Small intestine (tissue), 7 donors: ENCODE data around the gene APH1A. TPM values are rescaled to one million over a fixed set of nuclear protein-coding genes. Genes with fewer than 3 reads are reported as not detected.
A peak's percentile ranks its signal among the peaks of the same experiment; 100 is the strongest.
"Not testable (repeated sequence)": the region's sequence is repeated elsewhere in the genome, so short reads cannot be mapped to it uniquely, and the experiment has no call there.

Experiments used
- DNase-seq, 2 donors: peaks; one replicate each; pipeline versions ENCODE4 v3.0.0 to v3.0.0-alpha.2; 2013
- FAIRE-seq: peaks from 2 replicates; lab custom pipeline; 2012; peaks lifted over from hg19 to GRCh38; lab: Jason Lieb, UNC
- H3K27ac ChIP-seq, 3 donors: one replicate each; pipeline ENCODE4 v1.5.1; 2013; ENCODE audit warnings: low read length in 2 of 3, mild to moderate bottlenecking in 2 of 3, control low read depth in 1 of 3, inconsistent platforms in 1 of 3, low read depth in 1 of 3, moderate library complexity in 1 of 3
- H3K27me3 ChIP-seq, 3 donors: one replicate each; pipeline ENCODE4 v1.6.1; 2013; ENCODE audit warnings: low read length in 3 of 3, inconsistent platforms in 1 of 3; ENCODE audit not compliant: control insufficient read depth in 3 of 3, insufficient read depth in 3 of 3
- H3K36me3 ChIP-seq, 3 donors: one replicate each; pipeline ENCODE4 v1.6.1; 2013; ENCODE audit warnings: low read length in 3 of 3, inconsistent platforms in 1 of 3, low read depth in 1 of 3, mild to moderate bottlenecking in 1 of 3, moderate library complexity in 1 of 3; ENCODE audit not compliant: control insufficient read depth in 3 of 3, insufficient read depth in 2 of 3
- H3K4me1 ChIP-seq, 3 donors: one replicate each; pipeline ENCODE4 v1.6.1; 2013; ENCODE audit warnings: low read length in 2 of 3, inconsistent platforms in 1 of 3, low read depth in 1 of 3, mild to moderate bottlenecking in 1 of 3, moderate library complexity in 1 of 3; ENCODE audit not compliant: control insufficient read depth in 3 of 3, insufficient read depth in 2 of 3
- H3K4me3 ChIP-seq, 3 donors: one replicate each; pipeline ENCODE4 v1.5.1; 2013; ENCODE audit warnings: low read length in 3 of 3, control low read depth in 1 of 3, inconsistent platforms in 1 of 3, low read depth in 1 of 3, mild to moderate bottlenecking in 1 of 3, moderate library complexity in 1 of 3
- H3K9me3 ChIP-seq, 2 donors: one replicate each; pipeline ENCODE4 v1.6.1; 2013; ENCODE audit warnings: low read depth in 1 of 2, low read length in 1 of 2; ENCODE audit not compliant: control insufficient read depth in 2 of 2, insufficient read depth in 1 of 2
- WGBS, 3 donors: extraction: QIAGEN DNeasy Blood & Tissue Kit; methylation state at CpG; one replicate each; pipeline ENCODE4 v1.1.7; 2013; 5-methylcytosine and 5-hydroxymethylcytosine counted together
- polyA plus RNA-seq, 4 donors: library from polyadenylated mRNA; stranded (reverse) in 3 of 4; unstranded in 1 of 4; fragments of 200-250 nt in 3 of 4; fragments of 120-200 nt in 1 of 4; gene quantifications; one replicate each; pipeline versions ENCODE4 v1.2.1 to v1.2.3, GENCODE V29; 2013
- donor health status: healthy with polysubstance abuse.
- donor health status: control.
- donor health status: control.
- donor health status: Bipolar disorder and iron deficiency.
- donor health status: healthy.

Gene APH1A
- polyA plus RNA-seq, 4 donors = 89.2 to 206 (median 144) TPM

- FAIRE-seq (no peak), DNase-seq (peak in 1 of 2 donors; percentile 65)
- peaks cover 0 to 2% (median 0%) of the 10 kb centered on the region in 3 donors for H3K4me1 ChIP-seq
- no peaks in the 10 kb centered on the region for H3K36me3 ChIP-seq
- no peaks in the 10 kb centered on the region for H3K9me3 ChIP-seq
- WGBS, 3 donors = 76 to 82% (median 80%) methylated on average over 2 of the region's 2 CpGs
- no peak overlapping the region for H3K4me3 ChIP-seq
- no peaks in the 10 kb centered on the region for H3K27me3 ChIP-seq
- H3K27ac ChIP-seq = peak overlapping the region in 1 of 3 donors; percentile 36
These were observed 18.9 kb downstream of the APH1A start for GRCh38 chr1:150249936-150250335.

GRCh38 chr1:150243003-150243402 lies 25.8 kb downstream of the APH1A start:
- 82 to 100% (median 90%) methylated on average over 3 of the region's 3 CpGs for whole genome bisulfite sequencing, 3 donors
- H3K36me3 ChIP-seq = no peaks in the 10 kb centered on the region
- no peaks in the 10 kb centered on the region for H3K4me1 ChIP-seq
- no peak overlapping the region for H3K4me3 ChIP-seq
- FAIRE-seq (no peak), DNase-seq (no peak)
- no peak overlapping the region for H3K27ac ChIP-seq
- peaks cover 0 to 3% (median 0%) of the 10 kb centered on the region in 3 donors for H3K27me3 ChIP-seq
- no peaks in the 10 kb centered on the region for H3K9me3 ChIP-seq

- DNase-seq (no peak), FAIRE-seq (no peak)
- no peak overlapping the region for H3K27ac ChIP-seq
- peaks cover 0 to 3% (median 0%) of the 10 kb centered on the region in 3 donors for H3K27me3 ChIP-seq
- H3K4me1 ChIP-seq = peaks cover 0 to 7% (median 0%) of the 10 kb centered on the region in 3 donors
- WGBS, 3 donors = 96 to 99% (median 97%) methylated on average over 21 of the region's 21 CpGs
- H3K4me3 ChIP-seq = no peak overlapping the region
- no peaks in the 10 kb centered on the region for H3K36me3 ChIP-seq
- no peaks in the 10 kb centered on the region for H3K9me3 ChIP-seq
These were observed 31.1 kb downstream of the APH1A start for GRCh38 chr1:150237746-150238145.

- not testable (repeated sequence) for H3K27ac ChIP-seq, FAIRE-seq, H3K4me3 ChIP-seq, H3K36me3 ChIP-seq, DNase-seq, H3K4me1 ChIP-seq, H3K9me3 ChIP-seq, H3K27me3 ChIP-seq
- WGBS, 3 donors = 92 to 95% (median 94%) methylated on average over 13 of the region's 13 CpGs
These were observed 31.6 kb downstream of the APH1A start for GRCh38 chr1:150237176-150237575.

- 38 to 51% (median 47%) methylated on average over 10 of the region's 10 CpGs for WGBS, 3 donors
- no peak for FAIRE-seq
These were observed 32.2 kb downstream of the APH1A start for GRCh38 chr1:150236614-150237100.

GRCh38 chr1:150235852-150236613 lies 32.8 kb downstream of the APH1A start, which contains the start of gene ANP32E:
Gene ANP32E, minus strand, starts transcription at chr1:150236112. Its CDS starts 326 bp downstream, at chr1:150235786.
- H3K9me3 ChIP-seq = no peaks in the 10 kb centered on the region
- peaks cover 0 to 7% (median 0%) of the 10 kb centered on the region in 3 donors for H3K4me1 ChIP-seq
- DNase-seq (peak; percentile 98 to 100), FAIRE-seq (no peak)
- H3K27ac ChIP-seq = peak within 1 kb of the TSS; percentile 87 to 96 (median 89)
- peak within 1 kb of the TSS; percentile 83 to 93 (median 84) for H3K4me3 ChIP-seq
- 0 to 2% (median 0%) methylated on average over 33 of the region's 33 CpGs for WGBS, 3 donors
- H3K36me3 ChIP-seq = peaks cover 0 to 3% (median 0%) of the 10 kb centered on the region in 3 donors
- H3K27me3 ChIP-seq = peaks cover 0 to 3% (median 0%) of the 10 kb centered on the region in 3 donors

More at GRCh38 chr1:150236614-150237100, 32.2 kb downstream of the APH1A start:
- Histone ChIP-seq H3K27me3 (peaks cover 0 to 3% (median 0%) of the 10 kb centered on the region in 3 donors), H3K27ac (peak overlapping the region in 2 of 3 donors; percentile 9 to 61), H3K9me3 (no peaks in the 10 kb centered on the region), H3K36me3 (no peaks in the 10 kb centered on the region), H3K4me3 (peak overlapping the region; percentile 35 to 83 (median 44)), H3K4me1 (peaks cover 0 to 7% (median 0%) of the 10 kb centered on the region in 3 donors)
- DNase-seq = no peak

GRCh38 chr1:150235294-150235851 lies 33.4 kb downstream of the APH1A start:
- peak overlapping the region; percentile 87 to 96 (median 89) for H3K27ac ChIP-seq
- H3K4me1 ChIP-seq = peaks cover 0 to 7% (median 0%) of the 10 kb centered on the region in 3 donors
- peak overlapping the region; percentile 83 to 93 (median 84) for H3K4me3 ChIP-seq
- 0 to 1% (median 0%) methylated on average over 19 to 27 of the region's 27 CpGs for WGBS, 3 donors
- peaks cover 0 to 3% (median 0%) of the 10 kb centered on the region in 3 donors for H3K27me3 ChIP-seq
- H3K36me3 ChIP-seq = peaks cover 0 to 3% (median 0%) of the 10 kb centered on the region in 3 donors
- peak; percentile 10 to 54 for DNase-seq
- no peaks in the 10 kb centered on the region for H3K9me3 ChIP-seq
- no peak for FAIRE-seq
